Measurements from ENCODE around the gene CCR7.
A peak's percentile ranks its signal among the peaks of the same experiment; 100 is the strongest.

The CCR7 gene

GRCh38 chr17:40567377-40567776 is 2.1 kb upstream of the CCR7 start:
- DNase-seq (ENCODE audit: low spot score): no peak
- no peak for TF ChIP-seq CTCF (IDR thresholded peaks at IDR 0.05; ENCODE audit: extremely low read depth, insufficient read depth, missing control alignments)
- in situ Hi-C loops (cut with MboI; ENCODE audit: low pct_unique_long_range_greater_than_20kb, low sequenced_read_pairs, unreplicated experiment): loop anchor here (10.0 kb wide), 1 partner anchor 47 kb away; no protein-coding TSS in a partner anchor

GRCh38 chr17:40565769-40566409 is 617 bp upstream of the CCR7 start:
- no peak for TF ChIP-seq CTCF (IDR thresholded peaks at IDR 0.05; ENCODE audit: extremely low read depth, insufficient read depth, missing control alignments)
- DNase-seq (ENCODE audit: low spot score): peak; percentile 12
- in situ Hi-C loops (cut with MboI; ENCODE audit: low pct_unique_long_range_greater_than_20kb, low sequenced_read_pairs, unreplicated experiment): loop anchor here (10.0 kb wide), 1 partner anchor 49 kb away; no protein-coding TSS in a partner anchor

DNA sequence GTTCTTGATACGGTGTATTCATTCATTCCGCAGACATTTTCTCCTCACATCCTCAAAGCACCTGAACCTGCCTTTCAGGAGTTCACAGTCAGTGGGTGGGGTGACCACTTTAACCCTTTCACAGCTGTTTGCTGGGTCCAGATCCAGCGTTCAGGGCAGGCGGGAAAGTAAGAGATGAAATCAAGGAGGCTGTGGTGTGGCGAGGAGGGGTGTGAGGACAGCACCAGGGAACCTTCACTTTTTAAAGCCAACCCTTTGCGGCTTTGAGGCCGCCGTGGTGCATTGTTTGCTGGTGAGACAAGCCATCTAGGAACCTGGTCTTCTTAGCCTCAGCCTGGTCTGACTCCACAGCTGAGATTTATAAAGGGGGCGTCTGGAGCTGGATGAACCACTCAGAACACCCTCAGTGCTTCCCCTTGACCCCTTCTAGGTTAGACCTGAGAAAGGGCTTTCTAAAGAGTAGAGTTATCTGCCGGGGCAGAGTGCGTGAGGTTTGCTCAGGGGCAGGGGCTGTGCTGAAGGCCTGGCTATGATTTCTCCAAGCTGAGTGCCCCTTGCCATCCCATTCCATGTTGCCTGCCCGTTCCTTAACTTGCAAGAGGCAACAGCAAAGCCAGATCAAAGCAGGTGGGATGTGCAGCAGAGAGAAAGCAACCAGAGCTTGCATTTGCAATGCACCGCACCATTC is 933 bp downstream of the CCR7 start:
- DNase-seq (ENCODE audit: low spot score): peak; percentile 3
- in situ Hi-C loops (cut with MboI; ENCODE audit: low pct_unique_long_range_greater_than_20kb, low sequenced_read_pairs, unreplicated experiment): loop anchor here (10.0 kb wide), 1 partner anchor 50 kb away; no protein-coding TSS in a partner anchor
- no peak for TF ChIP-seq CTCF (IDR thresholded peaks at IDR 0.05; ENCODE audit: extremely low read depth, insufficient read depth, missing control alignments)

- peak; percentile 13 for TF ChIP-seq CTCF (IDR thresholded peaks at IDR 0.05; ENCODE audit: extremely low read depth, insufficient read depth, missing control alignments)
- in situ Hi-C loops (cut with MboI; ENCODE audit: low pct_unique_long_range_greater_than_20kb, low sequenced_read_pairs, unreplicated experiment): loop anchor here (10.0 kb wide), 1 partner anchor 51 kb away; no protein-coding TSS in a partner anchor
- peak; percentile 25 for DNase-seq (ENCODE audit: low spot score)
Measured at GRCh38 chr17:40563220-40564052, 1.8 kb downstream of the CCR7 start.

- in situ Hi-C loops (cut with MboI; ENCODE audit: low pct_unique_long_range_greater_than_20kb, low sequenced_read_pairs, unreplicated experiment): loop anchor here (10.0 kb wide), 1 partner anchor 52 kb away; no protein-coding TSS in a partner anchor
- no peak for DNase-seq (ENCODE audit: low spot score)
- TF ChIP-seq CTCF (IDR thresholded peaks at IDR 0.05; ENCODE audit: extremely low read depth, insufficient read depth, missing control alignments): no peak
Measured at GRCh38 chr17:40562838-40563219, 2.4 kb downstream of the CCR7 start.
